NCI-H1694 treated with DMSO at 0.1 percent for 48 hours (cell line): ENCODE measurements around the gene MVD.

Experiments
- DNase-seq: peaks from one replicate; lab custom pipeline; 2025; lab: John Stamatoyannopoulos, UW

Gene MVD

DNA sequence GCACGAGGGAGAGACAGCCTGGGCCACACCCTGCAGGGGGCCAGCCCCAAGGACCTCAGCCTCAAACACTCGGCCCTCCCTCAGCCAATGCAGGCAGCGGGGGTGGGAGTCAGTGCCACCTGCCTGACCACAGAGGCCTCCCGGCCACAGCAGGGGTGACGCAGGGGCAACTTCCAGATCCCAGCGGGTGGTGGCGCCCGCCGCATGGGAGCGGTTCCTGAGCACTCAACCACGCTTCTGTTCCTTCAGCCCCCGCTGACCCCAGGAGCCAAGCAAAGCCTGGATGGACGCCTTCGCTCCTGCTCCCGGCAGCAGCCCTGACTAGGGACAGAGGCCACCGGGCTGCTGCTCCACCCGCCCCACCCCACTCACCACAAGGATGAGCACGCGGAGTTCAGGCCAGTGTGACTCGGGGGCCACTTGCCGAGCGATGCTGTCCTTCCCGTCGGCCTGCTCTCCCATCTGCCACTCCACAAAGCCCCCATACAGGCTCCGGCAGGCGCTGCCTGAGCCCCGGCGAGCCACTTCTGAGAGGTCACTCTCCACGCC lies 7.1 kb downstream of the MVD start:
- DNase-seq, result no peak

- no peak for DNase-seq
These were observed 7.7 kb downstream of the MVD start for GRCh38 chr16:88655053-88655732.

- DNase-seq, result no peak
These were observed 8.4 kb downstream of the MVD start for GRCh38 chr16:88654363-88655052.

DNA sequence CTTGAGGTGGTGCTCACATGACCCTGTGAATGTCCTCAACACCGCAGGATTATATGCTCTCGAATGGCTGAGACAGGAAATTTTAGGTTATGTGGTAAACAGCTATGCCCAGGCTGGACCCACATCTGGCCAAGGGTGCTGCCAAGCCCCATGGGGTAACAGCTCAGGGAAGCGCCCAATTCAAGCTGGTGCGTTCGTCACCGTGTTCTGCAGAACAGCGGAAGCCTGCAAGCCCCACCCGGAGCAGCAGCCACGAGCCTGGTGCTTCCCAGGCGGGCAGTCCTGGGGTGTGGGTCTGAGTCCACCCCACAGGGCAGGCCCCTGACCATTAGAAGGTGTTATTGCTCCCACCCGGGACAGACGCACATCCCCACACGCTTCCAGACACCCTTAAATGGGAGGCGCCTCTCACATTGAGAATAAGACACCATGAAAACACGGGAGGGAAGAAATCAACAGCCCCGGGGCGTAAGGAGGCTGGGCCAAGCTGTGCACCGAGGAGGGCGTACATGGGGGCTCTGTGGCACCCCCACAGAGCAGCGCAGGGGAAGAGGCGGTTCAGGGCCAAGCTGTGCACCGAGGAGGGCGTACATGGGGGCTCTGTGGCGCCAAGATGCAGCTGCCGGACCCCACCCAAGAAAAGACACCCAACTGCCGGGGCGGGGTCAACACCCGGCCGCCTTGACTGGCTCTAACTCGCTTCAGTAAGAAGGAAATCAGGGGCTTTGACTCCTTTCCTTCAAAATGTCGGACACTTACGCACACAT lies 9.1 kb downstream of the MVD start:
- no peak for DNase-seq

DNA sequence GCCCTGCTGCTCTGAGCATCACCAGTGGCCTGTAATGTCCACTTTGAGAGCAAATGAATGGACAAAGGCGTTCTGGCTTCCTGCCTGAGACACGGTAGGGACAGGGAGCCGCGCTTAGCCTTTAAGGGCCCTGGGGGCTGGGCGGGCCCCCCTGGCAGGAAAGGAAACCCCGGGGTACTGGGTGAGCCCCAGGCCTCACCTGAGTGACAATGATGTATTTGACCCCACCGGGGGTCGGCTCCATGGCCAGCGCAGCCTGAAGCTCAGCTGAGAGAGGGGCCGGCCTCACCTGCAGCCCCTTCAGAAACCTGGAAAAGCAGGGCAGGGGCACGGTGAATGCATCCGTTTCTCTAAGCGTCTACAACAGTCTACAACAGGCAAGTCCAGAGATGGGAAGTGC lies 9.8 kb downstream of the MVD start:
- DNase-seq, result no peak

DNA sequence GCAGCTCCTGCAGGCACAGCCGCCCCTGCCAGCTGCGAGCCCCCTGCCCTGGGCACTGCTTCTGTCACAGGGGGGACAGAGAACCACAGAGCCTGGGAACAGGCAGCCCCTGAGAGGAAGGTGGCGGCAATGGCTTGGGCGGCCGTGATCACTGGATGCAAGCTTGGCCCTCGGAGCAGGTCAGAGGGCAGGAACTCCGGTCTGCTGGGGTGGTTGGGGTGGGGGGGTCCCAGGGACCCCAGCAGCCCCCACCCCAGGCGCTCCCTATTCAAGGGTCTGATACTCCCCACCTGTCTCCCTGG lies 10.2 kb downstream of the MVD start:
- no peak for DNase-seq

DNA sequence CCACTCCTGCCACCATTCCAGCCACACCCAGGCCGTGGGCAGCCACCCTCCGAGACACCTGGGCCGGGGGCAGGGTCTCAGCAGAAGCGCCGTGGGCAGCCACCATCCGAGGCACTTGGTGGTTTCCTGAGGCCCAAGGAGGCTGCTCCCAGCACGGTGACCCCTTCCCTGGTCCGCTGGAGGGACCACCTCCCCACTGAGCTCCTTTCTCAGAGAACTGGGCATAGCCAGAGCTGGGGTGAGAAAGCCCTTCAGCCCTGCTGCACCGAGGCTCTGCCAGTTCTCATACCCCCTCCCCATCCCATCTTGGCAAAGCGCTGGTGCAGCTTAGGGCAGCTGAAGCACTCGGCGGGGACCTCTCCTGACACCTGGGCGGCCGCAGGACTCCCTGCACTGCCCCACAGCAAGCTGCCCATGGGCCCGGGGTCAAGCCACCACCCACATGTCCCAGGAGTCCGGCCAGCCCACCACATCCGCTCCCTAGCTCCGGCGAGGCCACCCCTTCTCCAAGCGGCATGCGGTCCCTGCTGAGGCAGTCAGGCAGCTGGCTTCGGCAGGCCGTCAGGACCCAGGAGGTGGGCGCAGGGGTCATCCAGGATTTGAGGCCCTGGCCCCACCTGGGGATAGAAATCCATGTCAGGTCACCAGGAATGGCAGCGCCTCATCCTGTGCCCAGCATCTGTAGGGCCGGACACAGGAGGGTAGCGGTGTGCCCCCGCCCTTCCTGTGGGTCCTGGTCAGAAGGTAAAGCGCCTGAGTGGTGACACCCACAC lies 10.7 kb downstream of the MVD start:
- DNase-seq, result no peak

DNA sequence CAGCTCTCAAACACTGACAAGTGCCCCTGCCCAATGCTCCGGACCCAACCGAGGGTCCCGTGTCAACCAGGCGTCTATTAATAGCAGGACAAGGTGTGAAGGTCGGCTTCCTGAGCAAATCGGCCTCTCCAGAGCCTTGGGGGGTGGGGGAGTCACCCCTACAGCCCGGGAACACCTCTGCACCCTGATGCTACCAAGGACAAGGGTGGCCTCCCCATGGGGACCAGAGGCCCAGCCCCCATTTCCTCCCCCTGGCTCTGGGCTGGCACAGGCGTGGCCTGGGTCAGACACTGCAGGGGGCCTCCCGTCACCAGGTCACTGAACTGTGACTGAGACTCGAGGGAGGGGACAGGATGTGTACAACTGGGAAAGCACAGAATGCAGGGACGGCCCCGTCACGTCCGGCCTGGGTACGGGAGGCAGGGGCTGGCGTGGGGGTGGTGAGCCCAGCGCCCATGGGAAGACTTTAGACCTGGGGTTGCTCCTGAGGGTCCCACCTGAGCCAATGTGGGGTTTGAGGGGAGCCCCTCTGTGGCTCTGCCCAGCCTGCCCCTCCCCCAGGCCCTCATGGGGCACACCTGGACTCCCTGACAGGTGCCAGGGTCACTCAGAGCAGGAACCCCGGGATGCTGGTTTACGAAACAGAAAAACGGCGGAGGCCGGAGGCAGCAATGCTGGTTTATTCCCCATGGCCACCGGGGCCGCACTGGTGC lies 11.5 kb downstream of the MVD start:
- DNase-seq, result no peak

DNA sequence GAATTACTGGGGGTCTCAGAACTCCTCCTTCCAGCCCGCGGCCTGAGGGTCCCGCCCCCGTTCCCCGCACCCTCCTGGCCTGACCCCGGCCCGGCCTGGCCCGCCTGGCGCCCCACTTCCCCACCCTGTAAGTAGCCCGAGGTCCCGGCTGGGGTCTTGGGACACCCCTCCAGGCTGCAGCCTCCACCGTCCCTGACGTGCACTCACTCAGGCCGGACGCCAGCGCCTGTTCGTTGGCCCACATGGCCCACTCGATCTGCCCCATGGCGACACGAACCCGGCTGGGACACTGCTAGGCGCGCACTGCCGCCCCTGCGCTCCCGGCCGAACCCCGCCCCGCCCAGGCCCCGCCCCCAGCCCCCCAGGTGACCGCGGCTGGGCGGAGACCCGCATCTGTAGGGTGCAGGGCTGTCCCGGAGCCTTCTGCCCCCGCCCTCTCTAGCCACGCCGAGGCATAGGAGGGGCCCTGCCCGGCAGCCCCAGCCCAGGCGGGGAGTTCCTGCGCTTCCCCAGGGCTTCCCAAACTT lies 12.1 kb downstream of the MVD start, which contains the start of gene CYBA:
Gene CYBA, minus strand, starts transcription at position 305 of the 527 bp plus-strand sequence. Its CDS starts 40 bp downstream, at position 265.
- DNase-seq, result no peak

GRCh38 chr16:88649924-88650748 lies 12.8 kb downstream of the MVD start:
- DNase-seq, result no peak

DNA sequence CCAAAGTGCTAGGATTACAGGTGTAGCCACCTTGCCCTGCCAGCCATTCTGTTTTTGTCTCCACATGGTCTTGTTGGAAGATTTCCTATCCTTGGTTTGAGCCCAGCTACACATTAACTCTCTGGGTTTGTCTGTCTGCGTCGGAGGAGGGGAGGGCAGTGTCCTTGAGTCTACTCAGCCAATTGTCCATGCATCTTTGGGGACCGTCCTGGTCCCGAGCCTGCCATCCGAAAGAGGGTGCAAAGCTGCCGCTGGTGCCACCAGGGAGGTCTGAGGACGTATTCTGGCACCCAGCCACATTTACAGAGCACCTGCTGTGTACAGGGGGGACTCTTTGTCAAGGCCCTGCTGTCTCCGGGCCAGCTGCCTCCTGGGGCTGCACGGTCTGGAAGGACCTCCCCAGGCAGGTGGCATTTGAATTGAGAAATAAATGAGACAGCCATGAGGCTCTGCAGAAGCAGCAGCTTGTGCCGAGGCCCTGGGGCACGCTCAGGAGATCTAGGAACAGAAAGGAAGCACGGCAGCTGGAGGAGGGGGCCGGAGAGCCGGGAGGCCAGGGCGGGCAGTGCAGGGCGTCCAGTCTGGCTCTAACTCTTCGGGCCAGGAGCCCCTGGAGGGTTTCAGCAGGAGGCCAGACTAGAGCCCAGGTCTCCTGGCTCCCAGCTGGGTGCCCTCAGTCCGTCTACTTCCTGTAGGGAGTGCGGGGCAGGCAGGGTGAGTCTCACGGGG lies 13.5 kb downstream of the MVD start:
- no peak for DNase-seq

- DNase-seq, result no peak
These were observed 15.5 kb downstream of the MVD start for GRCh38 chr16:88647178-88648070.

GRCh38 chr16:88646345-88647034 lies 16.4 kb downstream of the MVD start:
- DNase-seq, result no peak

GRCh38 chr16:88645941-88646340 lies 16.9 kb downstream of the MVD start:
- DNase-seq, result no peak

DNA sequence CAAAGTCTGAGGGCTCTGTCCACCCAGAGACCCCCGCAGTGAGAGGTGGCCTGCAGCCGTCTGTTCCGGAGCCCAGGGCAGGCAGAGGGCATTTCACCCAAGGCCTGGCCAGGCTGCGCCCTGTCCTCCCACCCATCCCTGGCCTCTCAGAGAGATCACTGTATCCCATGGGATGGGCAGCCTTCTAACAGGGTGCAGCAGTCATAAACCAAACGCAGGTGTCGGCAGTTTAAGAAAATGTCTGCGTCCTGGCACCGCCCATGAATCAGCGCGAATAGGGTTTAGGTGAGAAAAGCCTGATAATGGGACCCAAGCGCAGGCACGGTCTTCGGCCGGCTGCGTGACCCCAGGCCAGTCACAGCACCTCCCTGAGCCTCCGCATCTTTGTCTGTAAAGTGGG lies 17.4 kb downstream of the MVD start:
- no peak for DNase-seq

- no peak for DNase-seq
These were observed 19.3 kb downstream of the MVD start for GRCh38 chr16:88643644-88643932.

- DNase-seq, result no peak
These were observed 19.8 kb downstream of the MVD start for GRCh38 chr16:88642881-88643643.
